Measurements from ENCODE around the gene CHCHD6.
A peak's percentile ranks its signal among the peaks of the same experiment; 100 is the strongest.

Gene CHCHD6

DNA sequence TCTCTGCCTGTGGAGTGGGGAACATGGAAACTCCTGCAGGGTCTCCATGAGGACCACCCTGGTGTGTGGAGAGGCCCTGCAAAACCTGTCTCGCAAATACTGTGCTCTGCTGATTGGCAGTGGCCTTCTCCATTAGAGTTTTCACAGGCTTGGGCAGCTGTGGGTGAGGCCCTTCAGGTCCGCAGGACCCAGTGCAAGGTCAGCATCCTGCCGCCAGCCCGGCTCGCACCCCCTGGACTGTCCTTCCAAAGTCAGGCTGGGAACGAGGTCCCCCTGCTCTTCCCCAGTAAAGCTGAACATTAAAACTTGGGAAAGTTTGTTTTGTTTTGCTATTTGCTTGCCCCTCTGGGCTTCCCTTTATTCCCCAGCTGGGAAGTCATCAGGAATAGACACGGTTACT is 193.9 kb downstream of the CHCHD6 start:
- FAIRE-seq (no peak), DNase-seq (ENCODE audit: insufficient read length) (no peak)
- TF ChIP-seq TAF1 (IDR thresholded peaks at IDR 0.05; ENCODE audit: borderline replicate concordance, low read depth, low read length) (no peak), POLR2AphosphoS5 (IDR thresholded peaks at IDR 0.05; ENCODE audit: low read depth, low read length) (no peak), POLR2A (IDR thresholded peaks at IDR 0.05; ENCODE audit: low read depth, low read length) (no peak)

DNA sequence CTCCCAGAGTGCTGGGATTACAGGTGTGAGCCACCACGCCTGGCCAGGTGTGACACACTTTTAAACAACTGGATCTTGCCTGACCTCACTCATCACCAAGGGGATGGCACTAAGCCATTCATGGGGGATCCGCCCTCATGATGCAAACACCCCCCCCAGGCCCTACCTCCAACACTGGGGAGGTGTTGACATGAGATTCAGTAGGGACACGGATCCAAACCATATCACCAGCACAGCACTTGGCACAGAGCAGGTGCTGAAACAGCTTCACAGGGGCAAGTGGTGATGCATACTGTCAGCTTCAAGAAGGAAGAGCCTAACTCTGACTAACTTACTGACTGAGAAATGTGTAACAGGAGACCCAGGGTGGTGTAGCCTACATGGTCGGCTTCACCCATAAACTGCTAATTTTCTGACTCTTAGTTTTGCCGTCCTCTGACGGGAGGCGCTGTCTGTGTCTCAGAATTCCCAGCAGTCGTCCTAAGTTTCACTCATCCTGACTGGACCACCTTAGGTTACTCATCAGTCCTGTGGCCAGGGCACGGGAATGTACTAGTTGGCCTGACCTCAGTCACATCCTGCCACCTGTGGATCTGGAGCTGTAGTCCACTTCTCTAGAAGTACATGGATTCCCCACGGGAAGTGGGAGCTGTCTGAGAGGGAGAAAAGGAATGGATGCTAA is 197.0 kb downstream of the CHCHD6 start:
- TF ChIP-seq TAF1 (IDR thresholded peaks at IDR 0.05; ENCODE audit: borderline replicate concordance, low read depth, low read length) (no peak), POLR2AphosphoS5 (IDR thresholded peaks at IDR 0.05; ENCODE audit: low read depth, low read length) (no peak), POLR2A (IDR thresholded peaks at IDR 0.05; ENCODE audit: low read depth, low read length) (no peak)
- FAIRE-seq, result no peak
- no peak for DNase-seq (ENCODE audit: insufficient read length)

DNA sequence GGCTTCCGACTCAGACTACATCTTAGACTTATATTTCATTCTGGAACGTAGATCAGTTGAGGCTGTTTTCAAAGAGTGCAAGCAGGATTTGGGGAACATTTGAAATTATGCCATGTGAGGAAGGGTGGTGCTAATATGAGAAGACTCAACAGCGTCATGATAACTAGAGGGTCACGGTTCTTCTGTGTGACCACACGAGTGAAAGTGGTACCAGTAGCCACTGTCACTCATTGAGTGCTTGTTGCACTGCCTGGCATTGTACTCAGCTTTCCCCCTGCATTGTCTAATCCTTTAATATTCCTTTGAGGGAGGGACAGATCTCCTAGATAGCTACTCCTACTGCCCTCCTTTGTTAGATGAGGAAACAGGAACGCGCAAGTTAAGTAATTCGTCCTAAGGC is 197.6 kb downstream of the CHCHD6 start:
- FAIRE-seq, result no peak
- TF ChIP-seq TAF1 (IDR thresholded peaks at IDR 0.05; ENCODE audit: borderline replicate concordance, low read depth, low read length) (no peak), POLR2A (IDR thresholded peaks at IDR 0.05; ENCODE audit: low read depth, low read length) (no peak), POLR2AphosphoS5 (IDR thresholded peaks at IDR 0.05; ENCODE audit: low read depth, low read length) (no peak)
- DNase-seq (ENCODE audit: insufficient read length), result no peak

DNA sequence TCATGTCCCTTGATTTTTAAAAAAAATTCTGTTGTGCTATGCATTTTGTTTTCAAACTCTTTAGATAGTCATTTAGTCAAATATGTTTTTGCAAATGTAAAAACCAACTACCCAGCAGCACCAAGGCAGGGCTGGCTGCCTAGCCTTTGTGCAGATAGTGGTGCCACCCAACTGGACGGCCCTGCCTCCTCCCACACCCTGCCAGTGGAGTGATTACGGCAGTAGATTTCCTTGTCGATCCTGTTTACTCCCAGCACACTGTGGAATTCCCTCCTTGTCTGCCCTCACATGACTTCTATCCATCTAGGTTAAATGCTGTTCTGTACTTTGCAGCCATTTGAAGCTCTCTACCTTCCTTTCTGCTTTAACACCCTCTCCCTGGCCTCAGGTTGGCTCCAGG is 199.5 kb downstream of the CHCHD6 start:
- DNase-seq (ENCODE audit: insufficient read length) (no peak), FAIRE-seq (no peak)
- TF ChIP-seq TAF1 (IDR thresholded peaks at IDR 0.05; ENCODE audit: borderline replicate concordance, low read depth, low read length) (no peak), POLR2A (IDR thresholded peaks at IDR 0.05; ENCODE audit: low read depth, low read length) (no peak), POLR2AphosphoS5 (IDR thresholded peaks at IDR 0.05; ENCODE audit: low read depth, low read length) (no peak)

DNA sequence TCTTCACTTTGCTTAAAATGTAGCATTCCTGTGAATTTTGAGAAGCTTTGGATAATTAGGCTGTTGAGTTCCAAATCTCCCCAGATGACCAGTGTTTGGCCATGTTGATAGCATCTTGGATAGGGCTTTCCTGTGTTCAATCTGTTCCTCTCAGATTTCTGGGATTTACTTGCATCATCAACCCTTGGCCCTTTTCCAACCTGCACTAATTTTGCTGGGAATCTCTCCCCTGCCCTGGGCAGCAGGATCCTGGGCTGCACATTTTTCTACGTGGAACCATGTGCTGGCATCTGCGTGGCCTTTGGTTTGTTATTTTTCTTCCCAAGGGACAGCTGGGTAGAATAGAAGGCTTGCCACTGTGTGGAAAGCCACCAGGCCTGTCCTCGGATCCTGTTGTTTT is 203.5 kb downstream of the CHCHD6 start:
- DNase-seq (ENCODE audit: insufficient read length), result no peak
- TF ChIP-seq TAF1 (IDR thresholded peaks at IDR 0.05; ENCODE audit: borderline replicate concordance, low read depth, low read length) (no peak), POLR2A (IDR thresholded peaks at IDR 0.05; ENCODE audit: low read depth, low read length) (no peak), POLR2AphosphoS5 (IDR thresholded peaks at IDR 0.05; ENCODE audit: low read depth, low read length) (no peak)
- FAIRE-seq, result no peak

DNA sequence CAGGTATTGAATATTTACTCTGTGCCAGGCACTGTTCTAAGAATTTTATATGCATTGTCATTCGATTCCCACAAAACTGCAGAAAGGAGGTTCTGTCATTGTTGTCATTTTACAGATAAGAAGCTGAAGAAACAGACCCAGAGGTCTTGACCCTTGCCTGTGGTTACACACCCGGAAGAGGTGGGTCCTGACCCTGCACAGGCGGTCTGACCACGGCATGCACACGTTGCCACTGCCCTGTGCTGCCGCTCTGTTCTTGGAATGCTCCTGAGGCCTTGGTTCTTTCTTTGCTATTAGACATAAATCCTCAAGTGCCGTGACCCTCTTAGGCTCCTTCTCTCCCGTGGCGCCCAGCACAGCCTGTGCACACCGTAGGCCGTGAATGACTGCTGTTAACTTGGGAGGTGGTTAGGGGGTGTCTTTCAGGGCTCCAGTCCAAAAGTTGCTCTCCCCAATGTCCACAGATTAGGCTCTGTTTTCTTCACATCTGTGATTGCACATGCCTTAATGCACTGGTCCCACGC is 204.8 kb downstream of the CHCHD6 start:
- FAIRE-seq (peak; percentile 5), DNase-seq (ENCODE audit: insufficient read length) (no peak)

DNA sequence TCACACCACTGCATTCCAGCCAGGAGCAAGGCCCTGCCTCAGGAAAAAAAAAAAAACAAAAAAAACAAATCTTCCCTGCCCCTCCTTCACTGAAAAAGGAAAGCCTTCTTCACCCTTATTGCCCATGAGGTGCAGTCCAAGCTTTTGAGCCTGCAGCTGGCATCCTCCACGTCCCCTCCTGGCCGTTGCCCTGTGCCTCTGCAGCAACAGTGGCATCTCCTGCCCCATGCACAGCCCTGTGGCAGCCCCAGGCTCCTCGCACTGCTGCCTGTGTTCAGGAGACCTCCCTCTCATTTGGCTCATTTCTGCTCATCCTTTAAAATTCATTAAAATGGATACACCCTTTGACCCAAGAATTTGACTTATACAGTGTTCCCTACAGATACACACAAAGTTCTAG is 206.2 kb downstream of the CHCHD6 start:
- DNase-seq (ENCODE audit: insufficient read length), result no peak
- no peak for TF ChIP-seq TAF1 (IDR thresholded peaks at IDR 0.05; ENCODE audit: borderline replicate concordance, low read depth, low read length)
- no peak for TF ChIP-seq POLR2AphosphoS5 (IDR thresholded peaks at IDR 0.05; ENCODE audit: low read depth, low read length)
- no peak for TF ChIP-seq POLR2A (IDR thresholded peaks at IDR 0.05; ENCODE audit: low read depth, low read length)
- no peak for FAIRE-seq

More for the DNA sequence above, 204.8 kb downstream of the CHCHD6 start:
- no peak for TF ChIP-seq POLR2AphosphoS5 (IDR thresholded peaks at IDR 0.05; ENCODE audit: low read depth, low read length)
- TF ChIP-seq TAF1 (IDR thresholded peaks at IDR 0.05; ENCODE audit: borderline replicate concordance, low read depth, low read length), result no peak
- TF ChIP-seq POLR2A (IDR thresholded peaks at IDR 0.05; ENCODE audit: low read depth, low read length), result no peak

DNA sequence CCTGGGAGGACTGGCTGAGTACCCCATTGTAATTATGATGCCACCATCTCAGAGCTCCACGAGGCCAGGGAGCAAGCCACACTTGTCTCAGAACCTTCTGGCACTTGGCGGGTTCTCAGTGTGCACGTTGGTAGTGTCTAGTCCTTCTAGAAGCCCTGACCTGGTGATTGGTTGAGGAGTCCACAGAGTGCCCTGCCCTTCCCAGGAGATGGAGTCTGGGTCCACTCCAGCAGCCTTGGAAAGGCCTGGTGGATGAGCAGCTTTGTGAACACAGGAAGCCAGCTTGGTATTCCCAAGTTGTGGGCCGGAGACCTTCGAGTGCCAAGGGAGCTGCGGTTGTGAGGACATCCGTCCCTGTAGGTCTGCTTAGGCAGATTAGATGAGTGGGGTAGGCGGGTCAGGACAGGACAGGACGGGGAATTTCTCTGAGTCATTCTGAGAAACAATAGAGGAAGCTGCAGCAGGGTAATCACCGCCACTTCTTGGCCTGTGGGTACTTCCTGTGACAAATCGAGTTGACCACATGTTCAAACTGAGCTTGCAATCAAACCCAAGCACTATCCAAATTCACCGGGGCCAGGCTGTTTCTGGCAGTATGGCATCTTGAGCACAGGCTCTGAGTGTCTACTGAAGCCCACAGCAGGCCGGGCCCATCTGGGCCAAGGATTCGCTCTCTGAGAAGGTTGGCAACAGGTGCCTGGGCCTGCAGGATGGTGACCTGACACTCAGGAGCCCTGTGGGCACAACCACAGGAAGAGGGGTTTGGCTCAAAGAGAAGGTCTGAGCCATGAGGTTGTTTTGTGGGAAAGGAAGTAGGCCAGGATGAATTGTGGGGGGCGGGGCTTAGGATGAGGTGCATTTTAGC is 207.4 kb downstream of the CHCHD6 start:
- FAIRE-seq, result peak; percentile 99
- peak; percentile 40; the same call in 1 of the 2 replicates for TF ChIP-seq POLR2AphosphoS5 (IDR thresholded peaks at IDR 0.05; ENCODE audit: low read depth, low read length)
- peak; percentile 62; the same call in 1 of the 2 replicates for TF ChIP-seq POLR2A (IDR thresholded peaks at IDR 0.05; ENCODE audit: low read depth, low read length)
- TF ChIP-seq TAF1 (IDR thresholded peaks at IDR 0.05; ENCODE audit: borderline replicate concordance, low read depth, low read length), result peak; percentile 58
- DNase-seq (ENCODE audit: insufficient read length), result peak; percentile 74

DNA sequence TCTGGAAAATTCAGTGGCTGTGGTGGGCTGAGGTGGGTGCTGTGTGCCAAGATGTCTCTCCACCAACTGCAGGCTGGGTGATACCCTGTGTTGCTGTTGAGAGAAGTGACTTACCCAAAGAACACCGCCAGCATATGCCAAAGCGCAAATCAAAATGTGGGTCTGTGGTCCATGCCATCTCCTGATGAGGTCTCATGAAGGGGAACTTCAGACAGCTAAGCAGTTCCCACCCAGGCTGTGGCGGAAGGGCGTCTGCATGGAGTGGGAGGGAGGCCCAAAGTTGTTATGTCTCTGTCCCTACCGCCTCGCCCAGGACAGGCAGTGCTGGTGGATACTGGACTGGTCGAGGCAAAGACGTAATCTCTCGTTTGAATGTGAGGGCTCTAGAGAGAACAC is 208.0 kb downstream of the CHCHD6 start:
- TF ChIP-seq POLR2AphosphoS5 (IDR thresholded peaks at IDR 0.05; ENCODE audit: low read depth, low read length) (no peak), TAF1 (IDR thresholded peaks at IDR 0.05; ENCODE audit: borderline replicate concordance, low read depth, low read length) (no peak), POLR2A (IDR thresholded peaks at IDR 0.05; ENCODE audit: low read depth, low read length) (no peak)
- FAIRE-seq (no peak), DNase-seq (ENCODE audit: insufficient read length) (no peak)

DNA sequence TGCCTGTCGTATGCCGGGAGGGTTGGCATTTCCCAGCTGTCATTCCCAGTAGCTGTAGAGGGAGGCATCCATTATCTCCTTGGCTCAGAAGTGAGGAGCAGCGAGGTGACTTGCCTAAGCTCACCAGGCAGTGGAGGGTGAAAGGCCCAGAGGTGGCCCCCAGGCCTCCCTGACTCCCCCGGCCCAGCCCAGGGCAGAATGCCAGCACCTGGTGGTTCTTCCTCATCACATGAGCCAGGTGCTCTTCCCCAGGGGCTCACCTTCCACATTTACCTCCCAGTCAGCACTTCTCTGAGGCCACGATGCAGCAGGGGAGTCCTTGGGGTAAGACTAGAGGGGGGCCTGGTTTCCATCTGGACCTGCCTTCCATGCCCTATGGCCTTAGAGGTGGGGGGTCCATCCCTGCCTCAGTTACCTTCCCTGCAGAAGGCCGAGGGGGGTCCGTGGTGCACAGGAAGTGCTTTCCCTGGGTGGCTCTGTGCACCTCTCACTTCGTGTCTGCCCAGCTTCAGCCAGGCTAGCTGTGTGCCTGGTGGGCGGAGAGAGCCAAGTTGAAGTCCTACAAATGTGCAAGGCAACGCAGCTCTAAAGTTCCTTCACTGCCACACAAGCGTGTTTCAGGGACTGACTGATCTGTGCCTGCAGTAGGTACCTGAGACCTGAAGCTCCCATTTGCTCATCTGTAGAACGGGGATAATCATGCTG is 208.6 kb downstream of the CHCHD6 start:
- no peak for FAIRE-seq
- DNase-seq (ENCODE audit: insufficient read length), result no peak
- no peak for TF ChIP-seq POLR2AphosphoS5 (IDR thresholded peaks at IDR 0.05; ENCODE audit: low read depth, low read length)
- TF ChIP-seq TAF1 (IDR thresholded peaks at IDR 0.05; ENCODE audit: borderline replicate concordance, low read depth, low read length), result no peak
- no peak for TF ChIP-seq POLR2A (IDR thresholded peaks at IDR 0.05; ENCODE audit: low read depth, low read length)

DNA sequence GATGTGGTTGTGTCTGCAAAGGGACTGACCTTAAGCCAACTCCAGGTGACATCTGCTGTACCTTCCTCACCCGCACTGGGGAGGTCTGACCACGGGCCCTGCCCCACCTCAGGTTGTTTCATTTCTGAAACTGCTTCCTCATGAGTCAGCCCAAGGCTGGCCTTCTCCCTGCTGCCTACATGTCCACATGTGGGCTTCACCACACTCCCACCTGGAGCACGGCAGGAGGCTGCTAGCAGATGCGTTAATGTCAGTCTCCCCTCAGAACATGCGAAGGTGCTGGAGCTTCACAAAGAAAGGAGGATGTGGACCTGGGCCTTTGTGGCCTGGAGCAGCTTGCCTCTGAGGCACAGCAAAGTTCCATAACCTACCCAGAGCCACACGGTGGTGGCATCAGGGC is 209.5 kb downstream of the CHCHD6 start:
- FAIRE-seq, result peak; percentile 21
- no peak for DNase-seq (ENCODE audit: insufficient read length)
- TF ChIP-seq POLR2A (IDR thresholded peaks at IDR 0.05; ENCODE audit: low read depth, low read length) (no peak), TAF1 (IDR thresholded peaks at IDR 0.05; ENCODE audit: borderline replicate concordance, low read depth, low read length) (no peak), POLR2AphosphoS5 (IDR thresholded peaks at IDR 0.05; ENCODE audit: low read depth, low read length) (no peak)

All from GM12892 (cell line).